A549 treated with AZD9567 at 1 μM for 4 hours (cell line): Measurements from ENCODE around the gene ACOT9. TPM values are rescaled to one million over a fixed set of nuclear protein-coding genes. Genes with fewer than 3 reads are reported as not detected.

Experiments
- total RNA-seq: library from RNA; stranded (reverse); fragments of 200-300 nt; extraction: Qiagen RNA extraction; gene quantifications from 5 replicates; pipeline ENCODE4 v1.2.3, GENCODE V29; 2022; ENCODE audit not compliant: insufficient read depth

The ACOT9 gene, protein sequence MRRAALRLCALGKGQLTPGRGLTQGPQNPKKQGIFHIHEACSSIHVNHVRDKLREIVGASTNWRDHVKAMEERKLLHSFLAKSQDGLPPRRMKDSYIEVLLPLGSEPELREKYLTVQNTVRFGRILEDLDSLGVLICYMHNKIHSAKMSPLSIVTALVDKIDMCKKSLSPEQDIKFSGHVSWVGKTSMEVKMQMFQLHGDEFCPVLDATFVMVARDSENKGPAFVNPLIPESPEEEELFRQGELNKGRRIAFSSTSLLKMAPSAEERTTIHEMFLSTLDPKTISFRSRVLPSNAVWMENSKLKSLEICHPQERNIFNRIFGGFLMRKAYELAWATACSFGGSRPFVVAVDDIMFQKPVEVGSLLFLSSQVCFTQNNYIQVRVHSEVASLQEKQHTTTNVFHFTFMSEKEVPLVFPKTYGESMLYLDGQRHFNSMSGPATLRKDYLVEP
- total RNA-seq = 93.9 to 98.5 TPM (median 97.2 TPM) in 5 replicates

DNA sequence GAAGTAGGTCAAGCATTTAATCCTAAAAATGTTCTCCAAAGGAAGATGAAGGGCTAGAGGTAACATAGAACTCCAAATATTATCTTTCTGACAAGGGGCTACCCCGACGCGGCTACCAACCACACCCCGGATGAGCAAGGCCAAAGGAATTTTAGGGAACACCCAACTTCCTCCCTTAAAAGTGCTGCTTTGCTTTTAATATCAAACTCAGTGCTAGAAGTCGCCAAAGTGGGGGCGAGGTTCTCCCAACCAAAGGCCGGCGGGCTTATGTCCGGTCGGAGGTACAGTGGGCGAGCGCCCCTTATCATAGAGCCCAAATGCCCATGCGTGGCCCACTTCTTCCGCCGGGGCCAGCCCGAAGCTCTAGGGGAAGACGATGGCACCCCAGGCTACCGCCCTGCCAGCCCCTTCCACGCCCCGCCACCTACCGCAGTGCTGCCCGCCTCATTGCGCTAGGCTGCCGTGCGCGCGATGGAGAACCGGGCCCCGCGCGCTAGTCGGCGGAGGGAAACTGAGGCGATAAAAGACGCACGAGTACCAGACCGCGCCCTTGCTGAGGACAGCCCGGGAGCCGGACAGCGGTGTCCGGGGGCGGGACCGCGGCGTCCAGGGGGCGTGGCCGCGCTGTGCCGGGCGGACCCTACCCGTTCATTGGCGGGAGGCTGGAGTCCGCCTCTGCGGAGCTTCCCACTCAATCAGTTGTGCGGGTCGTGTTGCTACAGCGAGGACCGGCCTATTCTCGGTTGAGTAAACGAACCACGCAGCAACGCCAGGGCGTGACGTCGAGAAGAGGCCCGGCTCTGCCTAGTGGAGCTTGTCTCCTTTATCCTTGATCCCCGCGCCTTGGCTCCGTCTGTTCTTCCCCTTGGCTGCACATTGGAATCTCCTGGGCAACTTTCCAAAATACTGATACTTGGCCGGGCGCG, at the start of gene ACOT9:
ACOT9 (minus strand) TSS at position 580 of the 926 bp plus-strand sequence; CDS start at position 448, 132 bp downstream.

GRCh38 chrX:23782863-23783588, 40.0 kb upstream of the ACOT9 start, which contains the start of gene SAT1:
Gene SAT1 (plus strand): TSS chrX:23783173. CDS start chrX:23783352, 179 bp downstream.

DNA sequence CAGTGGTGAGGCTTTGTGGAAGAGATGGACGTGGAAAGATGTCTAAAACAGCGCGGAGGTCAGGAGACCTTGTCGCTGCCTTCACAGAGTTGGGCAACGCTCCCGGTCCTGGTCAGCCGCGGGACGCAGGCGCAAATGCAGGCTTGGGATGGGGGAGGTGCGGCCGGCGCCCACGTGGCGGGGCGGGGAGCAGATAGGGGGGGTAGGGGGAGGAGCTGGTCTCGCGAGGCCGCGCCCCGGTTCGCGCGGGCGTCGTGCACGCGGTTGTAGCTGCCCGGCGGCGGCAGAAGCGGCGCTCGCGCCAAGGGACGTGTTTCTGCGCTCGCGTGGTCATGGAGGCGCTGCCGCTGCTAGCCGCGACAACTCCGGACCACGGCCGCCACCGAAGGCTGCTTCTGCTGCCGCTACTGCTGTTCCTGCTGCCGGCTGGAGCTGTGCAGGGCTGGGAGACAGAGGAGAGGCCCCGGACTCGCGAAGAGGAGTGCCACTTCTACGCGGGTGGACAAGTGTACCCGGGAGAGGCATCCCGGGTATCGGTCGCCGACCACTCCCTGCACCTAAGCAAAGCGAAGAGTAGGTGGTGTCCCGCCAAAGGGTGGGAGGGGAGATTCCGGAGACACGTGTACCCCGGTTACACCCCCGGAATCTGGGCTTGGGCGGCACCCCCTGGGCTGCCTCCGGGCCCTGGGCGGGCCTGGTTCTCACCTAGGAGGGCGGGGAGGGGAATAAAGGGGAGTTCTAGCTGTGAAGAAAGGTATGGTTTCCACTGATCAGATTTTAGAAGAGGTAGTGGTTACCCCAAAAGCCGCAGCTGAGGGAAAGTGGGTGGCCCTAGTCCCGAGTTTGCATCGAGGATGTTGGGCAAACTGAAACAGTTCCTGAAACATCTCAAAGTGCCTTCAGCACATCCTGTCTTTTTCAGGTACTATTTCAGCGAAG, 75.6 kb downstream of the ACOT9 start, which contains the start of gene PRDX4:
PRDX4 (plus strand) TSS at position 255 of the 939 bp plus-strand sequence; CDS start at position 333, 78 bp downstream.

Other genes starting within 250 kb of the ACOT9 start
- gene PRDX4, start 75.8 kb downstream of the ACOT9 start, total RNA-seq = 198 to 284 TPM (median 279 TPM) in 5 replicates
- 346 to 445 TPM (median 409 TPM) in 5 replicates for gene SAT1, start 39.9 kb upstream of the ACOT9 start, total RNA-seq
- 24.5 to 38.3 TPM (median 30.7 TPM) in 5 replicates for gene APOO, start 164.7 kb upstream of the ACOT9 start, total RNA-seq
- 0.06 to 0.17 TPM (median 0.13 TPM) in 3 of 5 replicates, not detected in the others for gene CXorf58, start 164.7 kb upstream of the ACOT9 start, total RNA-seq